ENCODE results near the gene MSI2. TPM values are rescaled to one million over a fixed set of nuclear protein-coding genes. Genes with fewer than 3 reads are reported as not detected.

The MSI2 gene
- total and polyA plus RNA-seq, 4 donors, result 9.4 to 64.0 (median 30.4) TPM

DNA sequence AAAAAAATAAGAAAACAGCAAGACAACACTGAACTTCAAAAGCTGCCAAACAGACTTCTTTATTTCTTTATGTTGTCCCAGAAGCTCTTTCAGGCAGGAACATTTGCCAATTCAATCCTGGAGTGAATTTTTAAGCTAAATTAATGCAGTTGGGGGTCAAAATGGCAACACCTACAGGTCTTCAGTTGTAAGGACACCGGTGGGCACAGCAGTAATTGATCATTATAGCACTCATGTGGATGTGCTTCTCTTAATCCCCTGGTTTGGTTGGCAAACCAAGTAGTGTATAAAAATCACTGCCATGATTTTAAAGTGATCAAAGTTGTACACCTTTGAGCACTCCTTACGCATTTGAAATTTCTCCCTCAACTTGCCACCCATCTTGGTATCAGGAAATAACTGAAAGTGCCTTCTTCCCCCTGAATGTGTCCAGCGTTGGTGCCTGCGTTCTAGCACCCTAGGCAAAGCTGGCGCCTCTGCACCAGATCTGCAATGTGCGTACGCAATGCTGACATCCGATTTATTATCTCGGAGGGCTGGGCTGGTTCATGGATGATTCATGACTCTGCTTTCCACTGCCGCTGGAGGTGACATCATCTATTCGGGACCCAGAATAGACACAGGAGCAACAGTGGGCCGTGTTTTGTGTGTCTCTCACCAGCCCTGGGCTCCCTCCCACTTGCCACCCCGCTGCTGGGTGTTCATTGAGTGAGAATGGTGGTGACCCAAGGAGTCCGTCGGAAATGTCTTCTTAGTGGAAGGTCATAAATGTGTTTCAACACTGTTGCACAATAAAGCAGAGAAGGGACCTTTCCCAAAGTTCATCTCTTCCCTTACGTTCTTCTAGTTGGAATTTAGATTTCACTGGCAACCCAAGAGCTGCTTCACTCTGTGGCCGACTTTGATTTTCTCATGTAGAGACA is 285.4 kb downstream of the MSI2 start:
- Histone ChIP-seq H3K9ac (ENCODE audit: insufficient read depth in 1 of 2, low read length in 2 of 2) (no peak overlapping the region), H3K4me3 (no peak overlapping the region), H3K27ac (ENCODE audit: low read depth in 1 of 2, low read length in 1 of 2) (peak overlapping the region in 1 of 2 donors; percentile 21), H3K27me3 (ENCODE audit: control insufficient read depth in 3 of 3, insufficient read depth in 3 of 3, low read length in 2 of 3) (no peaks in the 10 kb centered on the region), H3K9me3 (ENCODE audit: control insufficient read depth in 4 of 4, insufficient read depth in 3 of 4, low read length in 3 of 4) (peaks cover 0 to 2% (median 0%) of the 10 kb centered on the region in 4 donors), H3K36me3 (ENCODE audit: control insufficient read depth in 4 of 4, insufficient read depth in 4 of 4, low read length in 4 of 4) (no peaks in the 10 kb centered on the region), H3K4me1 (ENCODE audit: control insufficient read depth in 5 of 5, insufficient read depth in 5 of 5, low read length in 5 of 5) (peaks cover 0 to 38% (median 13%) of the 10 kb centered on the region in 5 donors)
- DNase-seq, result no peak
- WGBS, 2 donors, result 85 to 87% methylated on average over 17 of the region's 17 CpGs
- no peak for ATAC-seq (ENCODE audit: insufficient read depth, low FRiP score)
- TF ChIP-seq CTCF (IDR thresholded peaks at IDR 0.05; ENCODE audit: control extremely low read depth, extremely low read depth), result no peak

DNA sequence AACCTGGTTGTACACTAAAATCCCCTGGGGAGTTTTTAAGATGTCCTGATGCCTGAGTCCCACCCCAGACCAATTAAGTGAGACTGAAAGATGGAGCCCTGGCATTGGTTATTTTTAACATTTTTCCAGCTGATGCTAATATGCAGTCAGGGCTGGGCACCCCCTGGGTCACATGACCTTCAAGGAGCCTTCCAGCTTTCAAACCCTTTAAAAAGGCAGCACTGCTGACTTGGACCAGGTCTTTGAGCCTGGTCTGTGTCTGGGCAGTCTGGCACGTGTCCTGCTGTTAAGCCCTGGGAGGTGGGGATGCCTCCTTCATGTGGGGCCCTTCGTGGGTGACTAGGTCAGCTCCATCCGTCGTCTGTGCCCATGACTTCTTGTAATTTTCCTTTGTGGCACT is 286.2 kb downstream of the MSI2 start:
- Histone ChIP-seq H3K27me3 (ENCODE audit: control insufficient read depth in 3 of 3, insufficient read depth in 3 of 3, low read length in 2 of 3) (no peaks in the 10 kb centered on the region), H3K27ac (ENCODE audit: low read depth in 1 of 2, low read length in 1 of 2) (peak overlapping the region in 1 of 2 donors; percentile 21), H3K36me3 (ENCODE audit: control insufficient read depth in 4 of 4, insufficient read depth in 4 of 4, low read length in 4 of 4) (no peaks in the 10 kb centered on the region), H3K4me1 (ENCODE audit: control insufficient read depth in 5 of 5, insufficient read depth in 5 of 5, low read length in 5 of 5) (peaks cover 0 to 33% (median 13%) of the 10 kb centered on the region in 5 donors), H3K9me3 (ENCODE audit: control insufficient read depth in 4 of 4, insufficient read depth in 3 of 4, low read length in 3 of 4) (no peaks in the 10 kb centered on the region), H3K4me3 (no peak overlapping the region), H3K9ac (ENCODE audit: insufficient read depth in 1 of 2, low read length in 2 of 2) (no peak overlapping the region)
- 93 to 96% methylated on average over 4 of the region's 4 CpGs for WGBS, 2 donors
- ATAC-seq (ENCODE audit: insufficient read depth, low FRiP score), result no peak
- no peak for DNase-seq
- no peak for TF ChIP-seq CTCF (IDR thresholded peaks at IDR 0.05; ENCODE audit: control extremely low read depth, extremely low read depth)

DNA sequence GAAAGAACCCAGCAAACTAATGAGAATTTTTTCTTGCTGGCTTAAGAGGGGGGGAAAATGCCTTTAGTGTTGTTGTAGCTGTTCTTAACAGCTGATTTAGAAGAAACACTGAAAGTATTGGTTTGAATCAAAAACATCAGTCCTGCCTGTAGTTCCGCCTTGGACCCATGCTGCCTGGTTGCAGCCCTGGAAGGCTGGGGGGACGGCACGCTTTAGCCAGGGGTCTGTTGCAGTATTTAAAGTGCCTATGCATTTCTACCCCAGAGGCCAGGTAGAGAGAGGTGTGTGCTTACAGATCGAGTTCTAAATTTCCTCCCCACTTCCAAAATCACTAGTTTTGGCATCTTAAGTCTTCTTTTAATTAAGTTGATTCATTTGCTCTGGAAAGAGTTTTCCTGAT is 286.9 kb downstream of the MSI2 start:
- no peaks in the 10 kb centered on the region for H3K9me3 ChIP-seq (ENCODE audit: control insufficient read depth in 4 of 4, insufficient read depth in 3 of 4, low read length in 3 of 4)
- WGBS, 2 donors, result 97% methylated on average over 4 of the region's 4 CpGs
- no peak overlapping the region for H3K9ac ChIP-seq (ENCODE audit: insufficient read depth in 1 of 2, low read length in 2 of 2)
- H3K36me3 ChIP-seq (ENCODE audit: control insufficient read depth in 4 of 4, insufficient read depth in 4 of 4, low read length in 4 of 4), result no peaks in the 10 kb centered on the region
- peaks cover 0 to 29% (median 6%) of the 10 kb centered on the region in 5 donors for H3K4me1 ChIP-seq (ENCODE audit: control insufficient read depth in 5 of 5, insufficient read depth in 5 of 5, low read length in 5 of 5)
- no peak for DNase-seq
- no peak for ATAC-seq (ENCODE audit: insufficient read depth, low FRiP score)
- H3K27me3 ChIP-seq (ENCODE audit: control insufficient read depth in 3 of 3, insufficient read depth in 3 of 3, low read length in 2 of 3), result no peaks in the 10 kb centered on the region
- no peak for TF ChIP-seq CTCF (IDR thresholded peaks at IDR 0.05; ENCODE audit: control extremely low read depth, extremely low read depth)
- no peak overlapping the region for H3K27ac ChIP-seq (ENCODE audit: low read depth in 1 of 2, low read length in 1 of 2)
- no peak overlapping the region for H3K4me3 ChIP-seq
